Stimulated activated CD4-positive, alpha-beta T cell treated with anti-CD3 and anti-CD28 coated beads, TNF-alpha, amount 100 ng/mL, for 1 hour (primary cell): ENCODE results near the gene NDUFV3.
"Not testable (repeated sequence)": the region's sequence is repeated elsewhere in the genome, so short reads cannot be mapped to it uniquely, and the experiment has no call there.

Source experiments
- DNase-seq, 3 donors: peaks; one replicate each; pipeline ENCODE4 v3.0.0-alpha.2; 2020; ENCODE audit warnings: low read depth in 3 of 3, low spot score in 1 of 3

The NDUFV3 gene

DNA sequence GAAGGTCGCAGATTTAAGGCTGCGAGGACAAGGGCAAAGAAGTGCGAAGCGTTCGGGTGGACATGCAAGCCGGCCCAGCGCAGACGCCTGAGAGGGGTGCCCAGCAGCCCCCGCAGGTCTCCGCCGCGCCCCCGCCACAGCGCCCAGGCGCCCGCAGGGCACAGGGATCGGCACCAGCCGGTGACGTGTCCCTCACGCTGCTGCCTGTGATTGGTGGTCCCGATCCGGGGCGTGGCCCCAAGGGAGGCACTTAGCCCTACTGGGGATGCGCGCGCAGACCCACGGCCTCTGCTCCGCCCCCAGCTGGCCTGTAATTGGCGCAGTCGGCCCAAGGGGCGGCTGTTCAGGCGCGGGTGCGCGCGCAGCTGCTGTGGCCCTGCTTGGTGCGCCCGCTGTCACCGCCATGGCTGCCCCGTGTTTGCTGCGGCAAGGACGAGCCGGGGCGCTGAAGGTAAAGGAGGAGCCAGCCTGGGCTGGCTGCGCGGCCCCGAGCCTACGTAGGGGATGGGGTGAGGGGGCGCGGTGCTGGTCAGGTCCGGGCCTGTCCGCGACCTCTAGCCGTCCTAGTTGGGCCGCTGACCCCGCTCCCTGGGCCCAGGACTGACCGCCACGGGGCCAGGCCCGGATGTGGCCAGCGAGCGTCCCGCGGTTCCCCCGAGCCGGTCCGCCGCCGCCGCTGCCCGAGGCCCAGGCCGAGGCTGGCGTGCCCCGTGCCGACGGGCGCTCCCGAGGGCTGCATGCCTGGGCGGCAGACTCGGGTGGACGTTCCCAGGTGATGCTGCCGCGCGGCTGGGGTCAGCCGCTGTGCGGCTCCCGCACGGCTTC lies at the start of gene NDUFV3:
Gene NDUFV3, plus strand, starts transcription at position 379 of the 825 bp plus-strand sequence. Its CDS starts 25 bp downstream, at position 404.
- peak; percentile 100 for DNase-seq

GRCh38 chr21:42844411-42845113 lies 48.5 kb upstream of the NDUFV3 start:
- DNase-seq, result no peak

GRCh38 chr21:42845296-42845965 lies 47.7 kb upstream of the NDUFV3 start:
- DNase-seq, result no peak

DNA sequence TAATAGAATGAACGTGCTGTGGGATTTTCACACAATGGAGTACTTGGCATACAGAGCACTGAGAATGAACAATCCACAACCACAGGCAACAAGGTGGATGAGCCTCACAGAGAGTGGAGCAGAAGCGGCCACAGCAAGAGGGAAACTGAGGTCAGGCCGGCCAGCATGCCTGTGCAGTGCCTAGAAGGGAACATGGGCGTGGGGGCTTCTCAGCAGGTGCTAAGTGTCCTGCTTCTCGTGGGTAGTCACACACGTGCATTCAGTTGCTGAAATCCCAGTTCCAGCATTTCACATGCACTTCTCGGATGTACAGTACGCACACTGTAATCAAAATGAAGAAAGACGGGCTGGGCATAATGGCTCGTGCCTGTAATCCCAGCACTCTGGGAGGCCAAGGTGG lies 46.9 kb upstream of the NDUFV3 start:
- no peak for DNase-seq

DNA sequence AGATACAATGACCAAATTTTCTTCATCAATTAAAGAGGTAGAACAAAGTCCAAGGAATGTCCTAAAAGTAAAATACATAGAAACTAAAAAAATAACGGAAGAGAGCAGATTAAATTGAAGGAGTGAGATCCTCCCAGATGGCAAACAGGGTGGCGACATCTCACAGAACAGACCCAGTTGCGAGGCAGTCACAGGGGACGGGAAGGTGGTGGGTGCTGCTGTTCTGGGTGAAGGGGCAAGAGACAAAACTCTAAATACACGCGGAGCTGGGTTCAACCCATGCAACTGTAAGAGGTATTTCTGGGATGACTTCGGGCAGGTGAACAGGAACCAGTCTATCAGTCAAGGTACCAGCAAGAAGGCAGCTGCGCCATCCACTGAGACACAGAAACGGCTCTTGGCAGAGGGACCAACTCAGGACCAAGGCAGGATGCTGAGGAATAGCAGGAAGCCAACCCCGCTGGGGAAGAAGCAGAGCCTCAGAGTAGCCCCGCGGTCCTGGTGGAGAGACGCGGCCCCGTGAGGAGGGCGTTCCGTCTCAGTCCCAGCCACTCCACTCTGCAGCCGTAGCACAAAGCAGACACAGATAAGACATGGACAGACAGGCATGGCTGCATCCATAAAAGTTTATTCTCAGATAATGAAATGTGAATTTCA lies 45.9 kb upstream of the NDUFV3 start:
- no peak for DNase-seq

- no peak for DNase-seq
Measured at GRCh38 chr21:42847726-42848125, 45.4 kb upstream of the NDUFV3 start.

GRCh38 chr21:42848144-42848931 lies 44.8 kb upstream of the NDUFV3 start:
- not testable (repeated sequence) for DNase-seq

- no peak for DNase-seq
Measured at GRCh38 chr21:42848932-42849758, 44.0 kb upstream of the NDUFV3 start.

DNA sequence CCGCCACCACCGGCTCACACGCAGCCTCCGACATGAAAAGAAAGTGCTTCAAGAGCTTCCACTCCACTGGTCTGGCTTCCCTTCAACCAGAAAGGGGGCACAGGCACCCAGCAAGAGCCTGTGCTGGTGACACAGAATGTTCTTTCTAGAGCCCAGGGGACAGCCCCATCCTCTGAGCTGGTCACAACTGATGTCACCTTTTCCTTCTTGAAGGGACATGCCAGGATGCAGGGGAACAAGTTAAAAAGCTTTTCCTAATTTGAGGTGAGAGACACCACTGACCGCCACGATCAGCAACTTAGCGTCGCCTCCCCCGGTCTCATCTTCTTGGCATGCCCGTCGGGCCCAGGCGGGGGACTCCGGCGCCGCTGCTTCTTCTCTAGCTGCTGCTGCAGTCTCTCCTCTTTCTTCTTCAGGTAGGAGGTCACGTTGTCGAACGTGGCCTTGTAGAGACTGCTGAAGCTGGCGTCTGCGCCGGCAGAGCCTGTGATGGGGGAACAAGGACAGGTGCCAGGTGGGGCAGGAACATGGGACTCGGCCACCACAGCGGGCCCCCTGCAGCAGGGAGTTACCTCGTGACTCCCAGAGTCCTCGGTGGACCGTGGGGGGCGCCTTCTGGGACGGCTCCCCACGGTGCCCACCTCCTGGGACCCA lies 43.2 kb upstream of the NDUFV3 start:
- DNase-seq, result no peak

DNA sequence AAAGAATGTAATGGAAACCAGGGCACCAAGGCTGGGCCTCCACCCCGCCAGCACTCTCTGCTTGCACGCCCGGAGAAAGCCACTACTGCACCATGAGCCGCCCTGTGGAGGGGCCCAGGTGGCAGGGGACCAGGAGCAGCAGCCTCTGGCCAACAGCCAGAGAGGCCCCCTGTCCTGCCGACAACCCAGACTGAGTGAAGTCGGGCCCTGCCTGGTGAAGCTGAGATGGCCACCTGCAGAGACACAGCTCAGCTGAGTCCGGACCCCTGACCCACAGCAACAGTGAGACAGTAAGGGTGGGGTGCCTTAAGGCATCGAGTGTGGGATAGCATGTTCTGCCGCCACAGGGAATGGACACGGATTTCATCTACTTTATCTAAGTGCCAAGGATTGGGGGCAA lies 42.6 kb upstream of the NDUFV3 start:
- no peak for DNase-seq

DNA sequence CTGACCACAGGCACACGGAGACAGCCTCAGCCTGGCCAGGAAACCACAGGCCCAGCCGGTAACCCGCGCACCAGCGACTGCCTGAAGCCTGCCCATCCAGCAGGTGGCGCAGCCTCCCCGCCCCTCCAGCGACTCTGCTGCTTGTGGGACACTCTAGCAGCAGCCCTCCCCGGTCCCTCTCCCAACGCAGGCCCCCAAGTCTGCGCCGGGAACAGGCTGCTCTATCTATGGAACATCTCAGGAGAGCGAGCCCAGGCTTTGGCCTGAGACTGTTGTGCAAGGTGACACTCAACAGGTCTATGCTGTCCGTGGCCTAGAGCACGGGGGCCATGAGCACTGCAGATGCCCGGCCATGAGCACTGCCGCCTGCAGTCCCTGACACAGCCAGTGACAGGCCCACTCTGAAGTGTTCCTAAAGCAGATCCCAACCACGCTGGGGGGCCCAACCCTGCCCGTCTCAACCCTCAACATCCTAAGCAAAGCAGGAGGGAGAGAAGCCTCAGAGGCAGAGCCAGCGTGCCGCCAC lies 42.2 kb upstream of the NDUFV3 start:
- no peak for DNase-seq

- DNase-seq, result no peak
Measured at GRCh38 chr21:42851812-42852665, 41.1 kb upstream of the NDUFV3 start.

DNA sequence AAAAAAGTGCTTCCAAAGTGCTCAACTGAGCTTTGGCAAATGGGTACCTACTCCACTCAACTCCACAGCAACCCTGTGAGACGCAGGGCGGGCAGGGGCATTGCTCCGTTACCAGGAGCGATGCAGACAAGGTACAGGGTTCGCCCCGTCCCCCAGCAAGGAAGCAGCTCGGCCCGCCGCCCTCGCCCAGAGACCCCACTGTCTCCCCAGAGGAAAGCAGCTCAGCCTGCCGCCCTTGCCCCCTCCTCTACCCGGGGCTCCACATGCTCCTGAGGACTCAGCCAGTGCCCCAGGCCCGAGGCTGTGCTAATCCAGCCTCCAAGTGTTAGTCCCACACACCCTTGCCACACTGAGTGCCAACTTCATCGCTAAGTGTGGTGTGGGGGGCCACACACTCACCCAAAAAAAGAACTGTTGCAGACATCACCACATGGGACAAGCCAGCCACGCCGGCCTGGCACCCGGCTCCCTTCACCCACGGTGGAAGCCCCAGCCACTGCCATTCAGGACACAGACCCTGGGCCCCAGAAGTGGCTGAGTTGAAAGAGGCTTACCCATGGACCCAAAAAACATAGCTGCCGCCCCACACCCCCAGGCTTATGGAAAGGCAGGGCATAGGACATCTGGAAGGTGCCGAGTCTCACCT lies 40.1 kb upstream of the NDUFV3 start:
- no peak for DNase-seq

DNA sequence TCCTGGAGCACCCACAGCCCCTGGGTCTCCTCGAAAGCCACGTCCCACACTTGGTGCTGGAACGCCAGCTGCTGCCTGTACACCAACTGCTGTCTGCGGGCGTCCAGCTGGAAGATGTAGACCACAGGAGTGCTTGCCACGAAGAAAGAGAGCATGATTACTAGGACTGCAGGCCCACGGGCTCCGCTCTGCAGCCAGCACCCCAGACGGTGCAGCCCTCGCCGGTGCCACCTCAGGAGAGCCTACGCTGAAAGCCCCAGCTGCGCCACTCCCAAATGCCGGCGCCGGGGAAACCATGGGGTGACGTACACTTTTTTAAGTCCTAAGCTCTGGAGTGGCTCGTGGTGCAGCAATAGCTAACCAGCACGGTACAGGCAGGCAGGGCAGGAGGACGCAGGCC lies 39.5 kb upstream of the NDUFV3 start:
- no peak for DNase-seq

DNA sequence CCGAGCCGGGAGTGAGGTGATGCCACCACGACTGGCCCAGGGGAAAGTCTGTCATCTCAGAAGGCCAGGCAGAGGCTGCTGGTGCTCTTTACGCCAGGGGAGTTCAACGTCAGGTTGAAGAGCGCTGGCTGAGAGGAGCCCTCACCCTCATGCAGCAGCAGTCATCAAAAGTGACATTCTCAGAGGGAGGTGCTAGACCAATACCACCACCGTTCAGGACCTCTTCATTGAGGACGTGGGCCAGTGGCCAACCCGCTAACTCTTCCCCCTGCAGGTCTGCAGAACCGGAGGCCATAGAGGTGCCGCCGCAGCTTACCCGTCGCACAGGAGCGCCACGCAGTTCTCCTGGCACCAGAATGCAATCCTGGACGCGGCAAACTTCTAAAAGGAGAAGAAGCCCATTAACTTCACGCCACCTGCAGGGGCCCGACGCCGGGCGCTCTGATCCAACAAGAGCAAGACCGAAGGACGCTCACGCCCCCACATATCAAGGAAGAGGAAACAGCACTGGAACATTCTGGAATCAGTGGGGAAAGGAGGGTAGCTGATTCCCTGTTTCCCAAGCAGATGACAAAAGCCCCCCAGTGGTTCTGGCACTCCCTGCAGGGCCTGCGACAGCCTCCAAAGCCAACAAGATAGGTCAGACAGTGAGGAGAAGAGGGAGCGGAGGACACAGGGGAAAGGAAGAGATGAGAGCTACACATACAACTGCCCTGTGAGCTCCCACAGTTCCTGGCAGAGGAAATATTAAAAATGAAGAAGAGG lies 38.7 kb upstream of the NDUFV3 start:
- DNase-seq, result no peak

DNA sequence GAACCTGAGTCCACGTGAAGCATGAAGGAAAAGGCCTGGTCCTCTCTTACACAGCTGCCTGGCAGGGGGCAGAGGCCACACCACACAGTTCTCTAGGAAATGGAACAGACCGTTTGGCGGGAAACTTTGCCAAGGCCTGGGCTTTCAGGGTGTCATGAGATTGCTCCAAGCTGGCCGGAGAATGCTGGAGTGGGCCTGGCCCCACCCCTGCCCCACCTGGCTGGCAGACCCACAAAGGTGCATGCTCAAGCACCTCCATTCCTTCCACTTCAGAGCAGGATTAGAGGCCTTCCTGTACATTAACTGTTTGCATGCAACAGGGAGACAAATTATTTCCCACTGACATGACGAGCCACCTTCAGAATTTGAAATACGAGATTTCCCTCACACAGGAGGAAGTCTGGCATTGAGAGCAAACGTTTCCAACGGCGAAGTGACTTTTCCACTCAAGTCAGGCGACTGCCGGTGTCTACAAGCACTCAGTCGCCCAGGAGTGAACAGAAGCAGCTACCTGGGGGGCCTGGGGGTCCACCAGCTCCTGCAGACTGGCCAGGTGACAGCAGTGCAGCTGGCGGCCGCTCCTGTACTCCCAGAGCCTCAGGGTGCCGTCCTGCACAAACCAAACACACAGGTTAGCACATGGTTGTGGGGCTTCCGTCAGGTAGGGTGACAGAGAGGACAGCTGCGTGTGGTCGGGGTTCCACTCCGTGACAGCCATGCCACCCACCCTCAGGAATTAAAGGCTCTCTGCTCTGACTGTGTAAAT lies 37.8 kb upstream of the NDUFV3 start:
- DNase-seq, result no peak
